GM12864 (cell line): Measurements from ENCODE around the gene PROKR1.

Source experiments
- DNase-seq: peaks from one replicate; pipeline ENCODE4 v3.0.0-alpha.2; 2011; ENCODE audit warnings: low read depth
- H3K4me3 ChIP-seq: 2 replicates; pipeline ENCODE4 v1.5.1; 2011; ENCODE audit warnings: mild to moderate bottlenecking, low read depth, low read length, control low read depth
- CTCF ChIP-seq: IDR thresholded peaks from 2 replicates; pipeline ENCODE4 v1.5.1; 2011; ENCODE audit warnings: low read depth, mild to moderate bottlenecking, moderate library complexity, low read length, control low read depth, inconsistent platforms; ENCODE audit errors: missing control alignments

The PROKR1 gene

GRCh38 chr2:68696554-68696953, 53.2 kb downstream of the PROKR1 start:
- H3K4me3 ChIP-seq: no peak overlapping the region
- no peak for DNase-seq

GRCh38 chr2:68698567-68699377, 55.4 kb downstream of the PROKR1 start:
- no peak overlapping the region for H3K4me3 ChIP-seq
- DNase-seq: no peak
- no peak for TF ChIP-seq CTCF

More at GRCh38 chr2:68696554-68696953, 53.2 kb downstream of the PROKR1 start:
- TF ChIP-seq CTCF: no peak

- no peak for DNase-seq
- no peak for TF ChIP-seq CTCF
- no peak overlapping the region for H3K4me3 ChIP-seq
Observed at GRCh38 chr2:68700560-68700959, 57.2 kb downstream of the PROKR1 start.

- DNase-seq: no peak
- TF ChIP-seq CTCF: no peak
- no peak overlapping the region for H3K4me3 ChIP-seq
Observed at GRCh38 chr2:68706637-68707036, 63.3 kb downstream of the PROKR1 start.
